HG03520 (cell line): Measurements from ENCODE around the gene VWC2.

Source experiments
- ATAC-seq: cut with Tn5 transposase; IDR thresholded peaks from one replicate; pipeline ENCODE4 v1.9.1; 2021; ENCODE audit warnings: mild to moderate bottlenecking, moderate library complexity; ENCODE audit not compliant: unreplicated experiment

VWC2 gene

GRCh38 chr7:49927631-49928030, 154.2 kb downstream of the VWC2 start:
- ATAC-seq, result no peak

DNA sequence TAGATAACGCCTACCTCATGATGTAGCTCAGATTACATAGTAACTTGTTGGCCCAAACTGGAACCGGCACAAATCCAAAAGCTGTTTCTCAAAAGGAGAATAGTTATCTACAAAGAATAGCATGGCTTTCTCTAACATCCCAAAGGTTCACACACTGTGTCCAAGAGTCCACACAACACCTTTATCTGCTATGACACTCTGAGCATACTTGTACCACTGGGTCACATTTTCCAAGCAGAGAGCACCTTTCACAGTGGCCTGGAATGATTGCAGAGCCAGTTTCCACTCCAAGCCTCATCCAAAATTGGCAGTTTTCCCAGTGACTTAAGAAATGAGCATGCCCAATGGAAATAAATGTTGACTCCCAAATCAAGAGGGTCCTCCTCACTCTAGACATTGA, 155.3 kb downstream of the VWC2 start:
- ATAC-seq, result no peak

- no peak for ATAC-seq
These were observed 158.2 kb downstream of the VWC2 start for GRCh38 chr7:49931627-49932026.

- no peak for ATAC-seq
These were observed 164.2 kb downstream of the VWC2 start for GRCh38 chr7:49937608-49938007.
